Ectodermal cell (in vitro differentiated cells): Measurements from ENCODE around the gene MAN1A2.

Source experiments
- H3K27ac ChIP-seq: 2 replicates; pipeline ENCODE4 v1.7.0; 2013; ENCODE audit warnings: mild to moderate bottlenecking, low read depth, low read length; ENCODE audit not compliant: insufficient read depth, poor library complexity, severe bottlenecking
- H3K27me3 ChIP-seq: 2 replicates; pipeline ENCODE4 v1.7.0; 2013; ENCODE audit warnings: mild to moderate bottlenecking, low read length; ENCODE audit not compliant: insufficient read depth, control insufficient read depth, poor library complexity, severe bottlenecking
- H3K36me3 ChIP-seq: one replicate; pipeline ENCODE4 v1.7.0; 2013; ENCODE audit warnings: low read length; ENCODE audit not compliant: control insufficient read depth, insufficient read depth
- H3K4me1 ChIP-seq: one replicate; pipeline ENCODE4 v1.7.0; 2013; ENCODE audit warnings: low read length; ENCODE audit not compliant: control insufficient read depth, insufficient read depth
- H3K4me3 ChIP-seq: 2 replicates; pipeline ENCODE4 v1.7.0; 2013; ENCODE audit warnings: low read depth, low read length, control low read depth; ENCODE audit not compliant: insufficient read depth
- H3K9me3 ChIP-seq: 2 replicates; pipeline ENCODE4 v1.7.0; 2013; ENCODE audit warnings: mild to moderate bottlenecking, low read length, moderate library complexity; ENCODE audit not compliant: control insufficient read depth
- WGBS, 2 experiments: methylation state at CpG; one replicate each; pipeline ENCODE4 v1.1.7; 2013; ENCODE audit warnings: missing lambda C conversion rate in 2 of 2; 5-methylcytosine and 5-hydroxymethylcytosine counted together

The MAN1A2 gene

DNA sequence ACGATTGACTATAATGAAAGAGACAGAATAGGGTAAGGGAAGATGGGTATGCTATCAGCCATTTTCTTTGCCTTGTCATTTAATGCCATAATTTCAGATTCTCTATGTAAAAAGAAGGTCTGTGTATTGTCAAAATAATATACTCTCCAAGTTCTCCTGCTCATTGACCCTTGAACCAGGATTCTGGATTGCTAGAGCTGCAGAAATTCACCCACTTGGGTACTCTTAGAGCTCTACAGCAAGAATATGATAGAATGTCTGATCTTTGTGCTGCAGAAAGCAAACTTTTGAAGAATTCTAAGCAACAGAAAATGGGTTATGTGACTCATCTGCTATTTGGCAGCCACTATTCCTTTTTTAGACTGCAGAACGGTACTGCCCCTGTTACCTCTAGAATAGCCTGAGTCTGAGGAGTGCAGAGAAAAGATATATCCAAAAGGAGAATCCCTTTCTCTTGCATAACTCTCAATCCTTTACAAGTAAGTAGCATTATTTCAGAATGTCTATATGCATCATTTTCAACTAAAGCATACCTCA is 160.4 kb downstream of the MAN1A2 start:
- Histone ChIP-seq H3K27me3 (no peaks in the 10 kb centered on the region), H3K4me3 (no peak overlapping the region), H3K4me1 (no peaks in the 10 kb centered on the region), H3K36me3 (no peaks in the 10 kb centered on the region), H3K9me3 (no peaks in the 10 kb centered on the region), H3K27ac (no peak overlapping the region)
- 88 to 100% methylated on average over 2 of the region's 2 CpGs for WGBS, 2 experiments

DNA sequence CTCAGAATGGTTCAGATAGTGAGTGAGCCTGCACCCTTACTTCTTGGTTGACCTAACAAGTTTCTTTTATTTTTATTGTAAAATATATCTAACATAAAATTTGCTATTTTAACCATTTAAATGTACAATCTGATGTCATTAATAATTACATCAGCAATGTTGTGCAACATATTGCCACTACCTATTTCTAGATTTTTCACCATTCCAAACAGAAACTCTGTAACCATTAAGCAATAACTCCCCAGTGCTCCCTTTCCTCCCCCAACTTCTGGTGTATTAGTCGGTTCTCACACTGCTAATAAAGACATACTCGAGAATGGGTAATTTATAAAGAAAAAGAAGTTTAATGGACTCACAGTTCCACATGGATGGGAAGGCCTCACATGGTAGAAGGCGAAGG is 162.4 kb downstream of the MAN1A2 start:
- H3K36me3 ChIP-seq = no peaks in the 10 kb centered on the region
- no peak overlapping the region for H3K4me3 ChIP-seq
- H3K27me3 ChIP-seq = no peaks in the 10 kb centered on the region
- H3K9me3 ChIP-seq = no peaks in the 10 kb centered on the region
- H3K27ac ChIP-seq = no peak overlapping the region
- H3K4me1 ChIP-seq = no peaks in the 10 kb centered on the region
- WGBS, 2 experiments = 93 to 97% methylated on average over 2 to 3 of the region's 3 CpGs

DNA sequence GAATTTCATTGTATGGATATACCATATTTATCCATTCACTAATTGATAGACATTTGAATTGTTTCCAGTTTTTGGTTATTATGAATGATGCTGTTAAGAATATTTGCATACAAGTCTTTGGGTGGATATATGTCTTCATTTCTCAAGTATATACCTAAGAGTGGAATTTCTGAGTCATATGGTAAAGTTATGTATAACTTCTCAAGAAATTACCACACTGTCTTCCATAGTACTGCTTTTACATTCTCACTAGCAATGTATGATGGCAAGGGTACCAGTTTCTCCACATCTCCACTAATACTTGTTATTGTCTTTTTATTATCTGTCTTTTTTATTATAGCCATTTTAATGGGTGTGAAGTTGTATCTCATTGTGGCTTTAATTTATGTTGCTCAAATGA is 164.0 kb downstream of the MAN1A2 start:
- Histone ChIP-seq H3K9me3 (no peaks in the 10 kb centered on the region), H3K4me1 (no peaks in the 10 kb centered on the region), H3K4me3 (no peak overlapping the region), H3K27me3 (no peaks in the 10 kb centered on the region), H3K36me3 (no peaks in the 10 kb centered on the region), H3K27ac (no peak overlapping the region)

DNA sequence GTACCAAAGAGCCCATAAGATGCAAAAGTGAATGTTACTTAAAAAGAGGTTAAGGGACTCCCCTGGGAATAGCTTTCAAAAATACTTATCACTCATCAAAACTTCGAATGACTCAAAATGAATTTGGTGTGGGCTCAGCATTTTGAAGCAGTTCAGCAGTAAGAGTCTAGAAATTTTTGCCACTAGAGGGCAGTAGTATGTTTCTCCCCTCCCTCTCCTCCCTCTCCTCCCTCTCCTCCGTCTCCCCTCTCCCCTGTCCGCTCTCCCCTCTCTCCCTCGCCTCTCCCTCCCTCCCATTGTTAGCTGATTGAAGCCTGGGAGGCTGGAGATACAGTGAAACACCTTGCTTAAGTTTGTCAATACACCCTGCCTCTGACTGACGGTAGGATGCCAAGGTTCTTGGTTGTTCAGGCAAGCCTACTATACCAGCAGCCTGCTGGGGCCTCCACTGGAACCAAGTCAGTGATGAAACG is 167.8 kb downstream of the MAN1A2 start:
- H3K27ac ChIP-seq = no peak overlapping the region
- H3K4me3 ChIP-seq = no peak overlapping the region
- H3K9me3 ChIP-seq = no peaks in the 10 kb centered on the region
- H3K4me1 ChIP-seq = no peaks in the 10 kb centered on the region
- no peaks in the 10 kb centered on the region for H3K36me3 ChIP-seq
- H3K27me3 ChIP-seq = no peaks in the 10 kb centered on the region
- WGBS, 2 experiments = 26 to 29% methylated on average over 6 of the region's 6 CpGs

DNA sequence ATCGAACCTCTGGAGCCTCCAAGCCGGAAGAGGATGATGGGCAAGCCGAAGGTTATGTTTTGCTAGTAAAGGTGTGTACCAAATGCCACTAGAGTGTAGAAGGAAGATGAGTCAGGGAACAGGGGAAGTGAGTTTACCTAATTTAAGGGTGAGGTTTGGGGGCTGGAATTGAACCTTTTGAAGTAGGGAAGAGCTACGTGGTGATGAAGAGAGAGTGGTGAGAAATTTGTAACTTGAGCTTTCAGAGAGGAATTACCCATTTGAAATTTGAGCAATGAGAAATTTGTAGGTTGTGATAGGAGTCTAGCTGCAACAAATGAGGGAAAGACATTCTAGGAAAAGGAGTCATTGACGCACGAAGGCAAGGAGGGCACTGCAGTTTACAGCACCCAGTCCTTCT is 168.6 kb downstream of the MAN1A2 start:
- Histone ChIP-seq H3K4me1 (no peaks in the 10 kb centered on the region), H3K36me3 (no peaks in the 10 kb centered on the region), H3K27ac (no peak overlapping the region), H3K9me3 (no peaks in the 10 kb centered on the region), H3K4me3 (no peak overlapping the region), H3K27me3 (no peaks in the 10 kb centered on the region)
- WGBS, 2 experiments = 94 to 95% methylated on average over 6 of the region's 6 CpGs

DNA sequence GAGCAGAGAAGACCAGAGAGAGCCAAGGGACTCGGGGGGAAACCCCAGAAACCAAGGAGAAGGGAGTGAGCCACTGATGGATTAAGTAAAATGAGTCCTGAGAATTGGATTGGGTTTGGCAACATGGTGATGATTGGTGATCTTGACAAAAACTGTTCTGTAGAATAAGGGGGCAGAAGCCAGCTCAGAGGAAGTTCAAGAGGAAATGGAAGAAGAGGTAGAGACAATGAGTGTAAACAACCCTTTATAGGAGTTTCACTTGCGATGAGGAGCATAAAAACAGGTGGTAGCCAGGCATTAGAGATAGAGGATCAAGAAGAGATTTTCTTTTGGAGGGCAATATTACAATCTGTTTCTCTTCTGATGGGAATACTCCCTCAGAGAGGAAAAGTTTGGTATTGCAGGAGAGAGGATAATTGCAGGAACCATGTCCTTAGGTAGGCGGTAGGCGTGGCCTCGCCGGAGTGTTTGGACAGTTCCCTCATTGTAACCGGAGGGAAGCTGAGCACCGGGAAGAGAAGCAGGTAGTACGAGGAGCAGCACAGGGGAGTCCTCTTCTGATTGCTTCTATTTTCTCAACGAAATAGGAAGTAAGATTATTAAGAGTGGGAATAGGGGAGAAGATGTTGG is 170.2 kb downstream of the MAN1A2 start:
- WGBS, 2 experiments = 75 to 77% methylated on average over 10 of the region's 10 CpGs
- H3K36me3 ChIP-seq = no peaks in the 10 kb centered on the region
- H3K4me1 ChIP-seq = no peaks in the 10 kb centered on the region
- no peak overlapping the region for H3K4me3 ChIP-seq
- H3K27me3 ChIP-seq = no peaks in the 10 kb centered on the region
- no peaks in the 10 kb centered on the region for H3K9me3 ChIP-seq
- no peak overlapping the region for H3K27ac ChIP-seq

DNA sequence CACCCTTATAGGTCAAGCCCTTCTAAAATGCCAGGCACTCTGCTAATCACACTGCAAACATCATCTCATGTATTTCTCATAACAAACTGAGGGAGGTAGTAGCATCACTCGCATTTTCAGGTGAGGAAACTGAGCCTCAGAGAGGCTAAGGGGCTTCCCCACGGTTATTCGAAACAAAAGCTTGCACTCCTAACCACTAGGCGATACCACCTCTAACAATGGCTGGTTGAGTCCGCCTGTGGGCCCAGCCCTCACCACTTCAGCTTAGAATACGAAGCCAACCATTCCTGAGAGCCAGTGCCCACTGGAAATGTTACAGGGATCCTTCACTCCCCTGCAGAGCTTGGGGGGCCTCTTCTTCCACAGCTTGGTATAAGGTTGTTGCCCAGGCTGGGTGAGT is 173.3 kb downstream of the MAN1A2 start:
- H3K27ac ChIP-seq = no peak overlapping the region
- no peak overlapping the region for H3K4me3 ChIP-seq
- H3K36me3 ChIP-seq = no peaks in the 10 kb centered on the region
- 92 to 94% methylated on average over 6 of the region's 6 CpGs for WGBS, 2 experiments
- H3K4me1 ChIP-seq = no peaks in the 10 kb centered on the region
- no peaks in the 10 kb centered on the region for H3K27me3 ChIP-seq
- H3K9me3 ChIP-seq = no peaks in the 10 kb centered on the region

DNA sequence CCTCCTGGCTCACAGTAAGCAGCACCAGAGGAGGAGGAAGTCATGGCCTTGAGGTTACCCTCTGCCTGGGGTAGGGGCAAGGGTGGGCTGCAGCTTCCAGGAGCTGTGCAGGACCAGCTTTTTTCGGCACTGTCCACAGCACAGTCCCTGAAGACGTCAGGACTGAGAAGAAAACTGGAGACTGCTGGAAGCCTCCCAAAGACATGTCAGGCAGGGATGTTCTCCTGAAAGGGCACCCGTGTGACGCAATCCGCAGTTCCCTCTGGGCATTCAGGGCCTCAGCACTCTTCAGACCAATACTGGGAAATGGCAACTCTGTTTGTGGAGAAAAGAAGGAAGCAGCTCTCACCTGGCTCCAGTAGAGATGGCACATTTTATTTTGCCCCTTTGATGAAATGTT is 173.8 kb downstream of the MAN1A2 start:
- 91% methylated on average over 5 of the region's 5 CpGs for WGBS, 2 experiments

DNA sequence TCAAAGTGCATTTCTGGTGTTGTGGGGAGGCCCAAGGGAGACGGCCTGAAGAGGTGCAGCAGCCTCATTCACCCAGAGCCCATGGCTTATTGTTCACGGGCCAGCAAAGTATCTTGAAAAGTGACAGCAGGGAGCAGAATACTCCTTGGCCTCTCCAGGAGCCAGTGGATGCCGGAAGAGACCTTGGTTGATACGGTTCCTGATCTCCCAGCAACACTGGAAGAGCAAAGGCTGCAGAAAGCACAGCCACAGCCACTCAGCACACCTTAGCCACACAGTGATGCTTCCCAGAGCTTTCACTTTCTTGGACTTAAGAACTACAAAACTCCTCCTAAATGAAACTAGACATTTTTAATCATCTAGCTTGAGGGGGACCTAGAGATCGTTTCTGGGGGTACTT is 174.3 kb downstream of the MAN1A2 start:
- Histone ChIP-seq H3K9me3 (no peaks in the 10 kb centered on the region), H3K36me3 (no peaks in the 10 kb centered on the region), H3K27me3 (no peaks in the 10 kb centered on the region), H3K4me1 (no peaks in the 10 kb centered on the region), H3K27ac (no peak overlapping the region), H3K4me3 (no peak overlapping the region)
- 86 to 88% methylated on average over 5 of the region's 5 CpGs for WGBS, 2 experiments

More for the DNA sequence above, 173.8 kb downstream of the MAN1A2 start:
- no peaks in the 10 kb centered on the region for H3K9me3 ChIP-seq
- H3K4me1 ChIP-seq = no peaks in the 10 kb centered on the region
- no peak overlapping the region for H3K27ac ChIP-seq
- H3K4me3 ChIP-seq = no peak overlapping the region
- H3K36me3 ChIP-seq = no peaks in the 10 kb centered on the region
- H3K27me3 ChIP-seq = no peaks in the 10 kb centered on the region

DNA sequence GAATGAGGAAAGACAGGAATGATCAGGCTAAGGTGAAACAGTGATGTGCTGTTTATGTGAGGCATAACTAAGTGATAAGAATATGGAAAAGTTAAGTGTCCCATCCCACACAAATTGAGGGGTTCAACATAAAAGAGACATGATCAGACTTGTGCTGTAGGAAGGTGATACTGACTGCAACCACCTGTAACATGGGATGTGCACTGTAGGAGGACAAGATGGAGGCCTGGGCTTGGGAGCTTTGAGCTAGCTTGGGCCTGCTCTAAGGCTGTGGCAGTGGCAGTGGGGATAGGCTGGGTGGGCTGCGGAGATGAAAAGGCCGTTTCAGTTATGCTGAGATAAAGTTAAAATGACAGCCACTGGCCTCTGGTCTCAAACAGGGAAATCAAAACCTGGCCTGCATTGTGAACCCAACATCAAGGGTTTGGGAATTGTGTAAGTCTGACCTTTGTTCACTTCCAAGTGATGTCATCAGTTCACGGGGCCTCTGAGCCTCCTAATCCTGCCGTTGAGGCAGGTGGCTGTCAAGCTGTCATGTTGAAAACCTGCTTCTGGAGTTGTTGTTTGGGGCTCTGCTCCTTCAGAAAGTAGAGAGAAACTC is 177.4 kb downstream of the MAN1A2 start:
- Histone ChIP-seq H3K27ac (no peak overlapping the region), H3K4me1 (no peaks in the 10 kb centered on the region), H3K4me3 (no peak overlapping the region), H3K36me3 (no peaks in the 10 kb centered on the region), H3K27me3 (no peaks in the 10 kb centered on the region), H3K9me3 (no peaks in the 10 kb centered on the region)
- 82 to 88% methylated on average over 4 of the region's 4 CpGs for WGBS, 2 experiments
